NCI-H774 (cell line): ENCODE results near the gene ABHD4.
"Not testable (repeated sequence)": the region's sequence is repeated elsewhere in the genome, so short reads cannot be mapped to it uniquely, and the experiment has no call there.

Experiments
- DNase-seq: peaks from one replicate; lab custom pipeline; 2025; lab: John Stamatoyannopoulos, UW

The ABHD4 gene, protein sequence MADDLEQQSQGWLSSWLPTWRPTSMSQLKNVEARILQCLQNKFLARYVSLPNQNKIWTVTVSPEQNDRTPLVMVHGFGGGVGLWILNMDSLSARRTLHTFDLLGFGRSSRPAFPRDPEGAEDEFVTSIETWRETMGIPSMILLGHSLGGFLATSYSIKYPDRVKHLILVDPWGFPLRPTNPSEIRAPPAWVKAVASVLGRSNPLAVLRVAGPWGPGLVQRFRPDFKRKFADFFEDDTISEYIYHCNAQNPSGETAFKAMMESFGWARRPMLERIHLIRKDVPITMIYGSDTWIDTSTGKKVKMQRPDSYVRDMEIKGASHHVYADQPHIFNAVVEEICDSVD

GRCh38 chr14:22598099-22598895 lies at the start of gene ABHD4:
ABHD4 (plus strand) TSS chr14:22598300; CDS start chr14:22598307, 7 bp downstream.
- peak; percentile 57 for DNase-seq

- DNase-seq: no peak
These were observed 48.7 kb upstream of the ABHD4 start for GRCh38 chr14:22549324-22549962.

DNA sequence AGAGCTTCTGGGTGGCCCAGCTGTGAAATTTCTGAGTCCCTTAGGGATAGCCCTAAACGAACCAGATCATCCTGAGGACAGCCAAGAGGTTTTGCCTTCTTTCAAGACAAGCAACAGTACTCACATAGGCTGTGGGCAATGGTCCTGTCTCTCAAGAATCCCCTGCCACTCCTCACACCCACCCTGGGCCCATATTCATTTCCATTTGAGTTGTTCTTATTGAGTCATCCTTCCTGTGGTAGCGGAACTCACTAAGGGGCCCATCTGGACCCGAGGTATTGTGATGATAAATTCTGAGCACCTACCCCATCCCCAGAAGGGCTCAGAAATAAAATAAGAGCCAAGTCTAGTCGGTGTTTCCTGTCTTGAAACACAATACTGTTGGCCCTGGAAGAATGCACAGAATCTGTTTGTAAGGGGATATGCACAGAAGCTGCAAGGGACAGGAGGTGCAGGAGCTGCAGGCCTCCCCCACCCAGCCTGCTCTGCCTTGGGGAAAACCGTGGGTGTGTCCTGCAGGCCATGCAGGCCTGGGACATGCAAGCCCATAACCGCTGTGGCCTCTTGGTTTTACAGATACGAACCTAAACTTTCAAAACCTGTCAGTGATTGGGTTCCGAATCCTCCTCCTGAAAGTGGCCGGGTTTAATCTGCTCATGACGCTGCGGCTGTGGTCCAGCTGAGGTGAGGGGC lies 48.0 kb upstream of the ABHD4 start:
- no peak for DNase-seq

DNA sequence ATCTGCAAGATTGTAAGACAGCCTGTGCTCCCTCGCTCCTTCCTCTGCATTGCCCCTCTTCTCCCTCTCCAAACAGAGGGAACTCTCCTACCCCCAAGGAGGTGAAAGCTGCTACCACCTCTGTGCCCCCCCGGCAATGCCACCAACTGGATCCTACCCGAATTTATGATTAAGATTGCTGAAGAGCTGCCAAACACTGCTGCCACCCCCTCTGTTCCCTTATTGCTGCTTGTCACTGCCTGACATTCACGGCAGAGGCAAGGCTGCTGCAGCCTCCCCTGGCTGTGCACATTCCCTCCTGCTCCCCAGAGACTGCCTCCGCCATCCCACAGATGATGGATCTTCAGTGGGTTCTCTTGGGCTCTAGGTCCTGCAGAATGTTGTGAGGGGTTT lies 46.5 kb upstream of the ABHD4 start:
- DNase-seq: no peak

- no peak for DNase-seq
These were observed 45.9 kb upstream of the ABHD4 start for GRCh38 chr14:22552001-22552826.

- DNase-seq: no peak
These were observed 45.3 kb upstream of the ABHD4 start for GRCh38 chr14:22552827-22553076.

- DNase-seq: no peak
These were observed 44.7 kb upstream of the ABHD4 start for GRCh38 chr14:22553445-22553844.

GRCh38 chr14:22553861-22554497 lies 44.1 kb upstream of the ABHD4 start:
- DNase-seq: not testable (repeated sequence)

DNA sequence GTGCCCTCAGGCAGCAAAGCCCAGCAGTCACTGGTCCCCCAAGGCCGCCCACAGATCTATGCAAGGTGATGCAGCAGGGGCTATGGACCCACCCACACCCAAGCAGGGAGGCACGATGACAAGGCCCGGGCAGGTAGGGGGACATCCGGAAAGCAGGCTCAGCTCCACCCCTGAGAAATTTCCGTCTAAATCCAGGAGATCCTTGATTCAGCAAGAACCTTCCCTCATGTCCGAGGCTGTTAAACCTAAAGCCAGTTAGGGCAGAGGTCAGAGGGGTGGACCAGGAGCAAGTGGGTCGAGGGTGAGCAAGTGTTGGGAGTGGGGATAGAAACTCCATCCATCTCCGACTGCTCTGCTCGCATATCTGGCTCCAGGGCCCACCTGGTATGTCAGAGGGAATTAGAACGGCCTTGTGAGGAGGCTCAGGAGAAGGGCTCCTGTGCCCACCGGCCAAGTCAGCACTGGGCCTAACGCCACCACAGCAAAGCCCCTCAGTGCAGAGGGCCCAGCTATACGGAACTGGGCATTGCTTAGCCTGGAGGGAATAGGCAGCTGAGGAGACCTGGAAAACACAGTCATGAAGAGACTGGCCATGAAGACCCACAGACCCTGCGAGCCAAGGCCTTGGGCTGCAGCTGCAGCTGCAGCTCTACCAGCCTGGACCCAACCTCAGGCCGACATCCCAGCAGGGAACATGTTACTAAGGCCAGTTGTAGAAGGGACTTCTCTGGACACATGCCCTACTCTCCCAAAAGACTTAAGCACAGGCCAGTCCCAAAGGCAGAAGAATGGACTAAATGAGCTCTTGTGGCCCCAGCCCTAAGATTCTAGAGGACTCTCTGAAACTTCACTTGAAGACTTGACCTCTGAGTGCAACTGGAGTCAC lies 43.4 kb upstream of the ABHD4 start:
- DNase-seq: no peak

- DNase-seq: no peak
These were observed 42.6 kb upstream of the ABHD4 start for GRCh38 chr14:22555384-22556011.

- no peak for DNase-seq
These were observed 41.8 kb upstream of the ABHD4 start for GRCh38 chr14:22556021-22556989.

GRCh38 chr14:22556990-22557623 lies 41.0 kb upstream of the ABHD4 start:
- peak; percentile 61 for DNase-seq

DNA sequence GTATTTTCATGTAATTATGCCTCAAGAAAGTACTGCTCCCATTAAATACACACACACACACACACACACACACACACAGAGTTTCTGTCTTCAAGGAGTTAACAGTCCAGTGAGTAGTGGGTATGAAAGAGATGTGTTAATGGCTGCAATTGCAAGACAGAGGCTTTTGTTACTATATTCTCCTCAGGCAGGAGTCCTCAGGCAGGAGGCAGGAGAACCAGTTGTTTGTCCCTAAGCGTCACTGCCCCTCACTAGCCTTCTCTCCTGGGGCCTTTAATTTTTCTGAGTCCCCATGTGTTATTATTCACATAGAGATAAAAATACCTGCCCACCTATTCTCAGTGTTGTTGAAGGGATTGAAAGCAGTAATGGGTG lies 40.3 kb upstream of the ABHD4 start:
- no peak for DNase-seq

DNA sequence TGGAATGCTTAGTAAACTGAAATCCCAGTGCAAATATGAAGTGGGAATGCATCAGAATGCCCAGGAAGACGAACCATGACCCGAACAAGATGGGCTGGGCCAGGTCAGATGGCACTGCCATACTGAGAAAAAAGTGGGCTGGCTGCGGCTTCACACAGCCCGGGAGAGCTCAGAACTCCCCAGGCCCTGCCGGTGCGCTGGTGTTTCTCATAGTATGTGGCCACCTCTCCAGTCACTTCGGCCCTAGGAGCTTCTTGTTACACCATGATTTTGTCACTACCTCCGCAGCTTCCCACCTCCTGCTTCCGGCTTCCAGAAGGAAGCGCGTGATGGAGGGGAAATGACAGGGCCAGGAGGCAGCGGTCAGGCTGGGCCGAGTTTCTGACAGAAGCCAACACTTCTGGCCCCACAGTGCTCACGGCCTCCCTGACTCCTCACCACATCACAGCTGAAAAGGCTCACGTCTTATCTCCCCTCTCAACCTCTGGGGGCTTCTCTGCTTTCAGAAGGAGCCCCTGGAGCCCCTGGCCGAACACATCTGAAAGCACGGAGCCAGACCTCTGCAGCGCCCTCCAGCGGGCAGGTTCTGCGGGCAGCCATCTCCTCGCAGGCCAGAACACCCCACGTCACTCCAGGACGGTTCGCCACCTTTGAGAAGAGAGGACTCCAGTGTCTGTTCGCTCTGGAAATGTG lies 39.7 kb upstream of the ABHD4 start:
- no peak for DNase-seq

GRCh38 chr14:22559041-22559440 lies 39.1 kb upstream of the ABHD4 start:
- DNase-seq: no peak

DNA sequence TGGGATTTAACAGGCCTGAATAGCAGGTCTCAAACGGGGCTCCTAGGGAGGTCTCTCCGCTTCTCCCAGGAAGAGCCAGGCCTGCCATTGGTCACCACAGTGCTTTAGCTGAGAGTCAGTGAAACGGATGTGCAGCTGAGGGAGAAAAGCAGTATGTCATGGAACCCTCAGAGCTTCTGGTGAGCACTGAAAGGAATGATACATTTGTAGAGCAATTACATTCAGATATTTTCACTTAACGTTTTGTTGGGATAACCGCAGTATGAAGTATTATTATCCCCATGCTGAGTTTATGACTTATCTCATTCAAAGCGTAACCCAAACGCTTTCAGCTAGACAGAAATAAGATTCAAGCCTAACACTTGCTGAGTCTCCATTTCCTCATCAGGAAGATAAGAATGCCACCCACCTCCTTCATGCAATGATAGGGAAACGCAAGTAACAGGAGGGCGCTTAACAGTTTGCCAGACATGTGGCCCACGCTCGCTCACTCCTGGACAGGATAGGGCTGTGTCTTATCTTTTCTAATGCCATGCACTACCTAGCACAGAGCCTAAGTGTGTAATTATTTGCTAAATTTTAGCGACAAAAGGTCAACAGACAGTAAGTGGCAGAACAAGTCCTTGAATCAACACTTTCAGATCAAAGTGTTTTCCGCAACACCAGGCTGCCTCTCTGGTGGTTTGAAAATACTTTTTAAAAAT lies 37.3 kb upstream of the ABHD4 start:
- DNase-seq: peak; percentile 46

GRCh38 chr14:22561366-22561660 lies 36.8 kb upstream of the ABHD4 start:
- no peak for DNase-seq
